Activated CD4-positive, alpha-beta T cell treated with anti-CD3 and anti-CD28 coated beads, Interleukin-2, amount 50 U/mL, for 16 hours (primary cell): ENCODE data around the gene ILDR2.
A peak's percentile ranks its signal among the peaks of the same experiment; 100 is the strongest.

ENCODE experiments used
- DNase-seq: peaks from one replicate; pipeline ENCODE4 v3.0.0-alpha.2; 2020

Gene ILDR2

GRCh38 chr1:166975361-166976129 is at the start of gene ILDR2:
ILDR2 (minus strand) TSS chr1:166975540; CDS start chr1:166975268, 272 bp downstream.
- peak; percentile 51 for DNase-seq

- DNase-seq, result peak; percentile 6
Measured at GRCh38 chr1:167022384-167022783, 47.0 kb upstream of the ILDR2 start.

GRCh38 chr1:167016100-167016750 is 40.9 kb upstream of the ILDR2 start:
- DNase-seq, result no peak

GRCh38 chr1:167013108-167013929 is 38.0 kb upstream of the ILDR2 start:
- no peak for DNase-seq

- no peak for DNase-seq
Measured at GRCh38 chr1:167012570-167012969, 37.2 kb upstream of the ILDR2 start.

GRCh38 chr1:167011560-167012191 is 36.3 kb upstream of the ILDR2 start:
- DNase-seq, result no peak

GRCh38 chr1:167003711-167004110 is 28.4 kb upstream of the ILDR2 start:
- no peak for DNase-seq

- DNase-seq, result no peak
Measured at GRCh38 chr1:167002354-167002753, 27.0 kb upstream of the ILDR2 start.

GRCh38 chr1:167000546-167000945 is 25.2 kb upstream of the ILDR2 start:
- DNase-seq, result no peak

GRCh38 chr1:166999500-167000055 is 24.2 kb upstream of the ILDR2 start:
- peak; percentile 45 for DNase-seq

GRCh38 chr1:166999075-166999474 is 23.7 kb upstream of the ILDR2 start:
- DNase-seq, result no peak

- DNase-seq, result no peak
Measured at GRCh38 chr1:166988974-166989515, 13.7 kb upstream of the ILDR2 start, which contains the start of gene MAEL. MAEL (plus strand) TSS chr1:166989280; CDS start chr1:166989353, 73 bp downstream.

GRCh38 chr1:166981589-166981988 is 6.2 kb upstream of the ILDR2 start:
- no peak for DNase-seq

- DNase-seq, result no peak
Measured at GRCh38 chr1:166980818-166981217, 5.5 kb upstream of the ILDR2 start.

GRCh38 chr1:166980383-166980782 is 5.0 kb upstream of the ILDR2 start:
- DNase-seq, result no peak

GRCh38 chr1:166978821-166979220 is 3.5 kb upstream of the ILDR2 start:
- DNase-seq, result no peak

GRCh38 chr1:166977951-166978350 is 2.6 kb upstream of the ILDR2 start:
- DNase-seq, result no peak

- peak; percentile 10 for DNase-seq
Measured at GRCh38 chr1:166974647-166975345, 544 bp downstream of the ILDR2 start.

- no peak for DNase-seq
Measured at GRCh38 chr1:166972826-166973225, 2.5 kb downstream of the ILDR2 start.

- no peak for DNase-seq
Measured at GRCh38 chr1:166972193-166972592, 3.1 kb downstream of the ILDR2 start.

- peak; percentile 12 for DNase-seq
Measured at GRCh38 chr1:166971252-166971651, 4.1 kb downstream of the ILDR2 start.
